ENCODE measurements around the gene BCAS1. TPM values are rescaled to one million over a fixed set of nuclear protein-coding genes. Genes with fewer than 3 reads are reported as not detected.

Gene BCAS1
- total RNA-seq, 1 experiment from 2014 or later, result 4.0 TPM

GRCh38 chr20:54068495-54068894 is 1.9 kb downstream of the BCAS1 start:
- no peak overlapping the region for H2AFZ ChIP-seq
- no peak for DNase-seq
- TF ChIP-seq EZH2 (IDR thresholded peaks at IDR 0.05; ENCODE audit: low read depth) (no peak), CTCF (conservative IDR thresholded peaks at IDR 0.05) (no peak)
- no peaks in the 10 kb centered on the region for H3K27me3 ChIP-seq (ENCODE audit: insufficient read depth, low read depth)
- peak overlapping the region; percentile 77 for H3K4me2 ChIP-seq
- ChIA-PET CTCF (interaction anchor here (0.7 to 1.0 kb wide), 2 partner anchors 111 to 1865 kb away, joined by 3 to 6 read pairs; no protein-coding TSS in a partner anchor), POLR2A (ENCODE audit: unreplicated experiment) (interaction anchor here (0.6 kb wide), 1 partner anchor 506 kb away, joined by 11 read pairs; no protein-coding TSS in a partner anchor)
- H3K4me1 ChIP-seq (replicated peaks; ENCODE audit: insufficient read depth), result peaks cover 51% of the 10 kb centered on the region
- H3K4me3 ChIP-seq, result no peak overlapping the region
- H4K20me1 ChIP-seq (ENCODE audit: insufficient read depth), result no peaks in the 10 kb centered on the region
- no TSS peak for BruUV-seq (replicated peaks)
- intact Hi-C loops (cut with micrococcal nuclease; ENCODE audit: unreplicated experiment), result loop anchor here (10.0 kb wide), 1 partner anchor 324 kb away; no protein-coding TSS in a partner anchor
- no peaks in the 10 kb centered on the region for H3K9me2 ChIP-seq (ENCODE audit: insufficient read depth)
- H3K79me2 ChIP-seq (ENCODE audit: low read depth), result no peaks in the 10 kb centered on the region
- no peak overlapping the region for H3K27ac ChIP-seq
- H3K36me3 ChIP-seq (ENCODE audit: low read depth), result no peaks in the 10 kb centered on the region
- no peaks in the 10 kb centered on the region for H3K9me3 ChIP-seq (ENCODE audit: insufficient read depth, low read depth)
- peaks cover 19% of the 10 kb centered on the region; the same call in 1 of the 2 replicates for H3F3A ChIP-seq (ENCODE audit: insufficient read depth, low read depth)

GRCh38 chr20:54067606-54068174 is 2.7 kb downstream of the BCAS1 start:
- no peaks in the 10 kb centered on the region for H3K9me2 ChIP-seq (ENCODE audit: insufficient read depth)
- H3K79me2 ChIP-seq (ENCODE audit: low read depth), result no peaks in the 10 kb centered on the region
- no TSS peak for BruUV-seq (replicated peaks)
- H3K27ac ChIP-seq, result peak overlapping the region; percentile 29; the same call in 1 of the 2 replicates
- H4K20me1 ChIP-seq (ENCODE audit: insufficient read depth), result no peaks in the 10 kb centered on the region
- peak; percentile 93 to 99 for DNase-seq
- TF ChIP-seq EZH2 (IDR thresholded peaks at IDR 0.05; ENCODE audit: low read depth), result no peak
- no peak for TF ChIP-seq CTCF (conservative IDR thresholded peaks at IDR 0.05)
- H3K4me3 ChIP-seq, result no peak overlapping the region
- ChIA-PET POLR2A (ENCODE audit: unreplicated experiment) (interaction anchor here (0.6 to 0.8 kb wide), 7 partner anchors 37 to 505 kb away, joined by 6 to 11 read pairs (median 7); no protein-coding TSS in a partner anchor), CTCF (interaction anchor here (0.7 to 1.0 kb wide), 2 partner anchors 30 to 112 kb away, joined by 3 to 6 read pairs; no protein-coding TSS in a partner anchor)
- H3K27me3 ChIP-seq (ENCODE audit: insufficient read depth, low read depth), result no peaks in the 10 kb centered on the region
- no peaks in the 10 kb centered on the region for H3K36me3 ChIP-seq (ENCODE audit: low read depth)
- intact Hi-C loops (cut with micrococcal nuclease; ENCODE audit: unreplicated experiment), result loop anchor here (1.0 to 10.0 kb wide), 5 partner anchors 29 to 323 kb away; no protein-coding TSS in a partner anchor
- H2AFZ ChIP-seq, result no peak overlapping the region
- no peaks in the 10 kb centered on the region for H3K9me3 ChIP-seq (ENCODE audit: insufficient read depth, low read depth)
- H3K4me1 ChIP-seq (replicated peaks; ENCODE audit: insufficient read depth), result peaks cover 51% of the 10 kb centered on the region
- peak overlapping the region; percentile 77 for H3K4me2 ChIP-seq
- H3F3A ChIP-seq (ENCODE audit: insufficient read depth, low read depth), result peaks cover 19% of the 10 kb centered on the region; the same call in 1 of the 2 replicates

- Histone ChIP-seq H3K4me2 (no peak overlapping the region), H3F3A (ENCODE audit: insufficient read depth, low read depth) (peaks cover 12% of the 10 kb centered on the region; the same call in 1 of the 2 replicates), H2AFZ (no peak overlapping the region), H3K79me2 (ENCODE audit: low read depth) (no peaks in the 10 kb centered on the region), H3K9me3 (ENCODE audit: insufficient read depth, low read depth) (no peaks in the 10 kb centered on the region), H3K27me3 (ENCODE audit: insufficient read depth, low read depth) (no peaks in the 10 kb centered on the region), H3K27ac (no peak overlapping the region), H3K9me2 (ENCODE audit: insufficient read depth) (no peaks in the 10 kb centered on the region), H3K36me3 (ENCODE audit: low read depth) (no peaks in the 10 kb centered on the region), H3K4me1 (replicated peaks; ENCODE audit: insufficient read depth) (peaks cover 40% of the 10 kb centered on the region), H3K4me3 (no peak overlapping the region), H4K20me1 (ENCODE audit: insufficient read depth) (no peaks in the 10 kb centered on the region)
- CTCF ChIA-PET, result interaction anchor here (0.6 kb wide), 1 partner anchor 69 kb away, joined by 3 read pairs; no protein-coding TSS in a partner anchor
- BruUV-seq (replicated peaks), result no TSS peak
- TF ChIP-seq EZH2 (IDR thresholded peaks at IDR 0.05; ENCODE audit: low read depth), result no peak
- no peak for TF ChIP-seq CTCF (conservative IDR thresholded peaks at IDR 0.05)
- intact Hi-C loops (cut with micrococcal nuclease; ENCODE audit: unreplicated experiment), result loop anchor here (10.0 kb wide), 1 partner anchor 321 kb away; no protein-coding TSS in a partner anchor
- DNase-seq, result no peak
- POLR2A ChIA-PET (ENCODE audit: unreplicated experiment), result no interaction called here
Measured at GRCh38 chr20:54065601-54066038, 4.8 kb downstream of the BCAS1 start.
